HG03196 (cell line): ENCODE data around the gene SCN5A.
"Not testable (repeated sequence)": the region's sequence is repeated elsewhere in the genome, so short reads cannot be mapped to it uniquely, and the experiment has no call there.

Experiments
- ATAC-seq: cut with Tn5 transposase; IDR thresholded peaks from one replicate; pipeline ENCODE4 v1.9.1; 2021; ENCODE audit not compliant: unreplicated experiment

SCN5A gene

GRCh38 chr3:38579551-38580449, 69.7 kb downstream of the SCN5A start:
- ATAC-seq: no peak

- ATAC-seq: no peak
Observed at GRCh38 chr3:38579141-38579540, 70.3 kb downstream of the SCN5A start.

GRCh38 chr3:38578551-38578950, 70.9 kb downstream of the SCN5A start:
- no peak for ATAC-seq

- no peak for ATAC-seq
Observed at GRCh38 chr3:38578081-38578475, 71.4 kb downstream of the SCN5A start.

GRCh38 chr3:38577371-38578080, 72.0 kb downstream of the SCN5A start:
- no peak for ATAC-seq

- no peak for ATAC-seq
Observed at GRCh38 chr3:38576526-38577370, 72.7 kb downstream of the SCN5A start.

- ATAC-seq: no peak
Observed at GRCh38 chr3:38576131-38576525, 73.4 kb downstream of the SCN5A start.

- no peak for ATAC-seq
Observed at GRCh38 chr3:38575279-38575843, 74.1 kb downstream of the SCN5A start.

- no peak for ATAC-seq
Observed at GRCh38 chr3:38574411-38575278, 74.8 kb downstream of the SCN5A start.

- ATAC-seq: no peak
Observed at GRCh38 chr3:38573556-38573955, 75.9 kb downstream of the SCN5A start.

- ATAC-seq: no peak
Observed at GRCh38 chr3:38573111-38573510, 76.4 kb downstream of the SCN5A start.

GRCh38 chr3:38567498-38567897, 82.0 kb downstream of the SCN5A start:
- no peak for ATAC-seq

- ATAC-seq: not testable (repeated sequence)
Observed at GRCh38 chr3:38566794-38567193, 82.7 kb downstream of the SCN5A start.

GRCh38 chr3:38566215-38566528, 83.3 kb downstream of the SCN5A start:
- ATAC-seq: no peak

GRCh38 chr3:38565339-38566214, 83.9 kb downstream of the SCN5A start:
- no peak for ATAC-seq

GRCh38 chr3:38564631-38565338, 84.7 kb downstream of the SCN5A start:
- no peak for ATAC-seq

- ATAC-seq: no peak
Observed at GRCh38 chr3:38563886-38564270, 85.6 kb downstream of the SCN5A start.

GRCh38 chr3:38563070-38563885, 86.2 kb downstream of the SCN5A start:
- no peak for ATAC-seq
